MM.1S (cell line): ENCODE data around the gene ZNF827.

Experiments
- DNase-seq: peaks from one replicate; pipeline ENCODE4 v3.0.0-alpha.2; 2015
- H2AFZ ChIP-seq: fragments of 300-600 bp; sonication (generic); 2 replicates; pipeline ENCODE4 v1.6.0; 2016; ENCODE audit warnings: antibody characterized with exemption, low read length
- H3F3A ChIP-seq: fragments of 300-600 bp; sonication (generic); 2 replicates; pipeline ENCODE4 v1.6.1; 2016; ENCODE audit warnings: mild to moderate bottlenecking, antibody characterized with exemption, low read length, moderate library complexity, mixed read lengths; ENCODE audit not compliant: insufficient read depth
- H3K27ac ChIP-seq: fragments of 300-600 bp; sonication (generic); 2 replicates; pipeline ENCODE4 v1.5.1; 2016; ENCODE audit warnings: mild to moderate bottlenecking, low read length
- H3K27me3 ChIP-seq: fragments of 300-600 bp; sonication (generic); replicated peaks from 2 replicates; pipeline ENCODE4 v1.6.0; 2016; ENCODE audit warnings: low read length; ENCODE audit not compliant: insufficient read depth
- H3K36me3 ChIP-seq: fragments of 300-600 bp; sonication (generic); replicated peaks from 2 replicates; pipeline ENCODE4 v1.6.1; 2016; ENCODE audit warnings: mild to moderate bottlenecking, low read length, mixed read lengths; ENCODE audit not compliant: insufficient read depth
- H3K4me1 ChIP-seq: fragments of 300-600 bp; sonication (generic); 2 replicates; pipeline ENCODE4 v1.6.1; 2016; ENCODE audit warnings: low read length, mixed read lengths
- H3K4me2 ChIP-seq: fragments of 300-600 bp; sonication (generic); 2 replicates; pipeline ENCODE4 v1.6.0; 2016; ENCODE audit warnings: low read depth, low read length
- H3K4me3 ChIP-seq: fragments of 300-600 bp; sonication (generic); 2 replicates; pipeline ENCODE4 v1.5.1; 2016; ENCODE audit warnings: low read length, mixed read lengths
- H3K79me2 ChIP-seq: fragments of 300-600 bp; sonication (generic); 2 replicates; pipeline ENCODE4 v1.6.1; 2016; ENCODE audit warnings: mixed run types, low read length, mixed read lengths
- H3K9ac ChIP-seq: fragments of 300-600 bp; sonication (generic); 2 replicates; pipeline ENCODE4 v1.6.1; 2016; ENCODE audit warnings: low read length, mixed read lengths
- H3K9me2 ChIP-seq: fragments of 300-600 bp; sonication (generic); replicated peaks from 2 replicates; pipeline ENCODE4 v1.6.1; 2016; ENCODE audit warnings: mild to moderate bottlenecking, low read length, mixed read lengths; ENCODE audit not compliant: insufficient read depth
- H3K9me3 ChIP-seq: fragments of 300-600 bp; sonication (generic); replicated peaks from 2 replicates; pipeline ENCODE4 v1.6.1; 2016; ENCODE audit warnings: mild to moderate bottlenecking, low read length, mixed read lengths; ENCODE audit not compliant: insufficient read depth
- H4K20me1 ChIP-seq: fragments of 300-600 bp; sonication (generic); 2 replicates; pipeline ENCODE4 v1.6.1; 2016; ENCODE audit warnings: mild to moderate bottlenecking, low read length, moderate library complexity, mixed read lengths; ENCODE audit not compliant: insufficient read depth
- CTCF ChIP-seq: fragments of 300-600 bp; sonication (generic); IDR thresholded peaks from 2 replicates; pipeline ENCODE4 v1.5.1; 2016; ENCODE audit warnings: antibody characterized with exemption, low read length, mixed read lengths
- EZH2 ChIP-seq: fragments of 300-600 bp; sonication (generic); optimal IDR thresholded peaks from 2 replicates; pipeline ENCODE3; 2017; ENCODE audit warnings: low read depth, mild to moderate bottlenecking, antibody characterized with exemption, low read length, mixed read lengths
- EZH2phosphoT487 ChIP-seq: fragments of 300-600 bp; sonication (generic); IDR thresholded peaks from 2 replicates; pipeline ENCODE4 v1.6.1; 2018; ENCODE audit warnings: antibody characterized with exemption, low read length

The ZNF827 gene

GRCh38 chr4:145843148-145843547, 95.5 kb downstream of the ZNF827 start:
- no peak for DNase-seq
- Histone ChIP-seq H3K4me3 (no peak overlapping the region), H3K27me3 (no peaks in the 10 kb centered on the region), H3K4me2 (no peak overlapping the region), H3K36me3 (no peaks in the 10 kb centered on the region), H3K27ac (no peak overlapping the region), H3K9me2 (no peaks in the 10 kb centered on the region), H3K79me2 (no peaks in the 10 kb centered on the region), H3K4me1 (no peaks in the 10 kb centered on the region), H3K9ac (no peak overlapping the region), H3F3A (no peaks in the 10 kb centered on the region), H4K20me1 (no peaks in the 10 kb centered on the region), H3K9me3 (no peaks in the 10 kb centered on the region), H2AFZ (no peak overlapping the region)
- TF ChIP-seq EZH2phosphoT487 (no peak), CTCF (no peak), EZH2 (no peak)

- Histone ChIP-seq H3K4me3 (no peak overlapping the region), H3K27me3 (no peaks in the 10 kb centered on the region), H2AFZ (no peak overlapping the region), H3K27ac (no peak overlapping the region), H3K4me1 (no peaks in the 10 kb centered on the region), H3K9ac (no peak overlapping the region), H3K9me2 (no peaks in the 10 kb centered on the region), H3K4me2 (no peak overlapping the region), H3K9me3 (no peaks in the 10 kb centered on the region), H3F3A (no peaks in the 10 kb centered on the region), H3K79me2 (no peaks in the 10 kb centered on the region), H4K20me1 (no peaks in the 10 kb centered on the region), H3K36me3 (no peaks in the 10 kb centered on the region)
- no peak for TF ChIP-seq CTCF
- TF ChIP-seq EZH2 = no peak
- no peak for TF ChIP-seq EZH2phosphoT487
- DNase-seq = no peak
These were observed 96.3 kb downstream of the ZNF827 start for GRCh38 chr4:145842224-145842887.

- Histone ChIP-seq H3K36me3 (no peaks in the 10 kb centered on the region), H3K4me2 (no peak overlapping the region)
These were observed 97.8 kb downstream of the ZNF827 start for GRCh38 chr4:145840801-145841200.

More at GRCh38 chr4:145840801-145841200, 97.8 kb downstream of the ZNF827 start:
- Histone ChIP-seq H2AFZ (no peak overlapping the region), H3K9ac (no peak overlapping the region), H4K20me1 (no peaks in the 10 kb centered on the region), H3K79me2 (no peaks in the 10 kb centered on the region), H3F3A (no peaks in the 10 kb centered on the region), H3K4me3 (no peak overlapping the region), H3K27ac (no peak overlapping the region), H3K9me2 (no peaks in the 10 kb centered on the region), H3K27me3 (no peaks in the 10 kb centered on the region), H3K4me1 (no peaks in the 10 kb centered on the region), H3K9me3 (no peaks in the 10 kb centered on the region)
- no peak for DNase-seq
- TF ChIP-seq CTCF = no peak
- TF ChIP-seq EZH2phosphoT487 = no peak
- no peak for TF ChIP-seq EZH2
